HepG2 (cell line): ENCODE results near the gene AUNIP. TPM values are rescaled to one million over a fixed set of nuclear protein-coding genes. Genes with fewer than 3 reads are reported as not detected.

Experiments used
- BHLHE40 ChIP-seq: IDR thresholded peaks from 2 replicates; pipeline ENCODE4 v1.6.1; 2011; ENCODE audit warnings: low read length, improper control_type of control experiment
- FOXP1 ChIP-seq, 2 experiments: fragments of 450-650 bp in 1 of 2; IDR thresholded peaks; 2 replicates each; pipeline ENCODE4 v1.6.1; 2017 to 2018; ENCODE audit warnings: antibody characterized with exemption in 1 of 2
- GATAD1 ChIP-seq: IDR thresholded peaks from 2 replicates; pipeline ENCODE4 v1.6.1; 2016; ENCODE audit warnings: missing genetic modification reagents, missing compliant biosample characterization
- IKZF1 ChIP-seq: fragments of 450-650 bp; IDR thresholded peaks from 2 replicates; pipeline ENCODE4 v1.7.1; 2016
- MTF1 ChIP-seq: sonication (generic); formaldehyde crosslinking; IDR thresholded peaks from 2 replicates; pipeline ENCODE4 v1.5.0; 2020; ENCODE audit warnings: missing genetic modification reagents
- MXD3 ChIP-seq: IDR thresholded peaks from 2 replicates; pipeline ENCODE4 v1.6.1; 2016; ENCODE audit warnings: mild to moderate bottlenecking, missing biosample characterization, missing genetic modification reagents
- MXD4 ChIP-seq: IDR thresholded peaks from 2 replicates; pipeline ENCODE4 v1.6.1; 2016; ENCODE audit warnings: mild to moderate bottlenecking, missing biosample characterization, missing genetic modification reagents
- NR3C1 ChIP-seq: sonication (generic); formaldehyde crosslinking; IDR thresholded peaks from 2 replicates; pipeline ENCODE4 v1.4.0; 2020; ENCODE audit warnings: missing genetic modification reagents
- SNRNP70 ChIP-seq: fragments of 200-400 bp; formaldehyde crosslinking; IDR thresholded peaks from 2 replicates; pipeline ENCODE4 v1.6.1; 2017; ENCODE audit warnings: mild to moderate bottlenecking, low read depth, low read length, moderate library complexity
- TARDBP ChIP-seq: sonication (generic); formaldehyde crosslinking; IDR thresholded peaks from 2 replicates; pipeline ENCODE4 v1.8.0; 2022; ENCODE audit warnings: mild to moderate bottlenecking, missing genetic modification reagents
- ZKSCAN1 ChIP-seq: fragments of 150-350 bp; IDR thresholded peaks from 2 replicates; pipeline ENCODE4 v1.6.1; 2014; ENCODE audit warnings: low read length
- ZNF275 ChIP-seq: sonication (generic); formaldehyde crosslinking; IDR thresholded peaks from 2 replicates; pipeline ENCODE4 v1.8.0; 2022; ENCODE audit warnings: missing genetic modification reagents, mild to moderate bottlenecking, inconsistent platforms, borderline replicate concordance
- ZNF609 ChIP-seq: sonication (generic); formaldehyde crosslinking; IDR thresholded peaks from 2 replicates; pipeline ENCODE4 v1.4.0; 2020; ENCODE audit warnings: mild to moderate bottlenecking, missing genetic modification reagents, borderline replicate concordance
- ZNF761 ChIP-seq: sonication (generic); formaldehyde crosslinking; conservative IDR thresholded peaks from 2 replicates; pipeline ENCODE4 v1.4.0; 2020; ENCODE audit warnings: mild to moderate bottlenecking, missing genetic modification reagents
- ZNF883 ChIP-seq: sonication (generic); formaldehyde crosslinking; IDR thresholded peaks from 2 replicates; pipeline ENCODE4 v1.5.1; 2020; ENCODE audit warnings: mild to moderate bottlenecking, missing genetic modification reagents; ENCODE audit errors: not compliant biosample characterization
- polyA plus RNA-seq, 8 experiments: library from polyadenylated mRNA; depleted of rRNA in 3 of 8; stranded (reverse) in 7 of 8; unstranded in 1 of 8; fragments of >200 nt; fragmentation: Illumina TruSeq in 4 of 8; extraction: Trizol in 4 of 8; gene quantifications; 2 replicates each; pipeline versions ENCODE4 v1.2.1 to v1.2.3, GENCODE V29; 2011 to 2016; ENCODE audit warnings: low read depth in 4 of 8, missing spikeins in 1 of 8, mixed read lengths in 1 of 8; ENCODE audit not compliant: insufficient read depth in 1 of 8
- total RNA-seq, 5 experiments: library from RNA; depleted of rRNA; stranded (reverse); fragments of >200 nt; fragmentation: Illumina TruSeq; extraction: Trizol; gene quantifications; 2 replicates each; pipeline ENCODE4 v1.2.3, GENCODE V29; 2016; ENCODE audit warnings: low read depth in 1 of 5

Gene AUNIP
- total and polyA plus RNA-seq, 2 of the 13 experiments (the other 11 are each of a cell fraction or from before 2014, with no cell fraction given) = 3.8 to 12.3 TPM

GRCh38 chr1:25819491-25820246 is 39.6 kb downstream of the AUNIP start, which contains the start of gene MTFR1L (continued):
- TF ChIP-seq NR3C1 (CRISPR knock-in tag) = no peak
- peak; percentile 88 for TF ChIP-seq GATAD1 (CRISPR knock-in tag)
- no peak for TF ChIP-seq ZNF275 (CRISPR knock-in tag)
- no peak for TF ChIP-seq SNRNP70
- peak; percentile 78; the same call in 1 of the 2 replicates for TF ChIP-seq ZNF761 (CRISPR knock-in tag)
- TF ChIP-seq FOXP1 (IDR thresholded peaks at IDR 0.05) = no peak
- TF ChIP-seq FOXP1 (CRISPR knock-in tag; IDR thresholded peaks at IDR 0.05) = 0 out of 2 replicates have a peak, but pooled peaks have one; percentile 4
- TF ChIP-seq BHLHE40 = no peak
- no peak for TF ChIP-seq IKZF1
- TF ChIP-seq MXD4 (CRISPR knock-in tag) = 0 out of 2 replicates have a peak, but pooled peaks have one; percentile 64
- no peak for TF ChIP-seq ZKSCAN1
- TF ChIP-seq ZNF609 (CRISPR knock-in tag) = peak; percentile 51; the same call in 1 of the 2 replicates
- no peak for TF ChIP-seq MTF1 (CRISPR knock-in tag)
- peak; percentile 15; the same call in 1 of the 2 replicates for TF ChIP-seq MXD3
- peak; percentile 86; the same call in 1 of the 2 replicates for TF ChIP-seq TARDBP (CRISPR knock-in tag)
- TF ChIP-seq ZNF883 (CRISPR knock-in tag) = no peak
